H1 (cell line): Measurements from ENCODE around the gene AIMP1. TPM values are rescaled to one million over a fixed set of nuclear protein-coding genes. Genes with fewer than 3 reads are reported as not detected.

Source experiments
- CTCF ChIA-PET: fragments of 300-600 bp; sonication (Branson Sonifier 250); formaldehyde crosslinking; loops from one replicate; lab custom pipeline; 2021; ENCODE audit not compliant: partially characterized antibody; lab: Charles Lee
- POLR2A ChIA-PET: fragments of 300-600 bp; sonication (Branson Sonifier 250); formaldehyde crosslinking; loops from one replicate; lab custom pipeline; 2021; ENCODE audit warnings: inconsistent platforms; ENCODE audit not compliant: partially characterized antibody; lab: Charles Lee
- DNase-seq, 2 experiments: peaks; one replicate each; pipeline versions ENCODE4 v3.0.0 to v3.0.0-alpha.2; 2010 to 2022; ENCODE audit warnings: low spot score in 2 of 2, low read depth in 1 of 2, mixed read lengths in 1 of 2
- FAIRE-seq: peaks from 2 replicates; lab custom pipeline; 2011; peaks lifted over from hg19 to GRCh38; lab: Jason Lieb, UNC
- H2AFZ ChIP-seq: 2 replicates; pipeline ENCODE4 v1.8.1; 2012; ENCODE audit warnings: low read length, inconsistent platforms
- H2AK5ac ChIP-seq: 2 replicates; pipeline ENCODE4 v1.6.1; 2013; ENCODE audit warnings: low read depth, low read length
- H2BK120ac ChIP-seq: replicated peaks from 2 replicates; pipeline ENCODE3; 2013; ENCODE audit warnings: low read depth, low read length, inconsistent platforms
- H2BK12ac ChIP-seq: 2 replicates; pipeline ENCODE4 v1.6.1; 2013; ENCODE audit warnings: low read depth, low read length
- H2BK15ac ChIP-seq: 2 replicates; pipeline ENCODE4 v1.6.1; 2013; ENCODE audit warnings: low read length
- H2BK20ac ChIP-seq: 2 replicates; pipeline ENCODE4 v1.6.1; 2013; ENCODE audit warnings: low read length
- H2BK5ac ChIP-seq: 2 replicates; pipeline ENCODE4 v1.6.1; 2013; ENCODE audit warnings: low read depth, low read length
- H3K14ac ChIP-seq: 2 replicates; pipeline ENCODE4 v1.6.1; 2013; ENCODE audit warnings: inconsistent platforms; ENCODE audit not compliant: insufficient read length
- H3K18ac ChIP-seq: 2 replicates; pipeline ENCODE4 v1.6.1; 2013; ENCODE audit warnings: low read length; ENCODE audit errors: extremely low read depth
- H3K23ac ChIP-seq: 2 replicates; pipeline ENCODE4 v1.6.1; 2013; ENCODE audit warnings: inconsistent platforms; ENCODE audit not compliant: insufficient read length
- H3K23me2 ChIP-seq: 2 replicates; pipeline ENCODE4 v1.6.1; 2013; ENCODE audit warnings: low read depth, low read length
- H3K27ac ChIP-seq: 2 replicates; pipeline ENCODE4 v1.6.1; 2011; ENCODE audit warnings: low read depth, low read length, inconsistent platforms
- H3K27me3 ChIP-seq, 4 experiments: replicated peaks in 1 of 4; 1 replicate in 1 of 4; 2 replicates in 3 of 4; pipeline versions ENCODE4 v1.6.1 to v1.8.1; 2011 to 2013; ENCODE audit warnings: low read length in 3 of 4, mild to moderate bottlenecking in 3 of 4, inconsistent platforms in 2 of 4, mixed read lengths in 2 of 4, moderate library complexity in 1 of 4; ENCODE audit not compliant: control insufficient read depth in 3 of 4, insufficient read depth in 3 of 4; ENCODE audit errors: extremely low read depth in 1 of 4
- H3K36me3 ChIP-seq, 4 experiments: 2 replicates each; pipeline versions ENCODE4 v1.6.1 to v1.8.1; 2011 to 2013; ENCODE audit warnings: mild to moderate bottlenecking in 4 of 4, low read length in 3 of 4, moderate library complexity in 2 of 4, control low read depth in 1 of 4, inconsistent platforms in 1 of 4; ENCODE audit not compliant: insufficient read depth in 4 of 4, control insufficient read depth in 2 of 4
- H3K4ac ChIP-seq: replicated peaks from 2 replicates; pipeline ENCODE3; 2013; ENCODE audit warnings: low read length, low read depth, mixed read lengths, inconsistent platforms; ENCODE audit not compliant: insufficient read length
- H3K4me1 ChIP-seq, 4 experiments: replicated peaks in 1 of 4; 1 replicate in 1 of 4; 2 replicates in 3 of 4; pipeline versions ENCODE4 v1.6.1 to v1.8.1; 2011 to 2013; ENCODE audit warnings: low read length in 3 of 4, inconsistent platforms in 2 of 4, mixed read lengths in 1 of 4; ENCODE audit not compliant: insufficient read depth in 4 of 4, control insufficient read depth in 3 of 4
- H3K4me2 ChIP-seq, 2 experiments: 2 replicates each; pipeline versions ENCODE4 v1.6.1 to v1.8.1; 2011 to 2013; ENCODE audit warnings: low read depth in 2 of 2, low read length in 2 of 2, control low read depth in 1 of 2, inconsistent platforms in 1 of 2, mild to moderate bottlenecking in 1 of 2; ENCODE audit not compliant: insufficient read depth in 1 of 2
- H3K4me3 ChIP-seq, 4 experiments: fragments of 200-600, 300-600 bp in 1 of 4; sonication (generic), shearing (Covaris generic), sonication (Bioruptor Twin) in 1 of 4; 2 replicates each; pipeline versions ENCODE4 v1.5.1 to v1.8.1; 2011 to 2016; ENCODE audit warnings: low read length in 4 of 4, low read depth in 3 of 4, control low read depth in 2 of 4, inconsistent platforms in 2 of 4, mild to moderate bottlenecking in 2 of 4, mixed read lengths in 1 of 4, moderate library complexity in 1 of 4; ENCODE audit not compliant: insufficient read depth in 2 of 4; ENCODE audit errors: extremely low read depth in 1 of 4
- H3K56ac ChIP-seq: replicated peaks from 2 replicates; pipeline ENCODE3; 2013; ENCODE audit warnings: low read depth, mild to moderate bottlenecking, mixed read lengths, low read length, inconsistent platforms; ENCODE audit not compliant: insufficient read length
- H3K79me1 ChIP-seq: 2 replicates; pipeline ENCODE4 v1.6.1; 2013; ENCODE audit warnings: low read depth, low read length, control low read depth
- H3K79me2 ChIP-seq, 2 experiments: 2 replicates each; pipeline versions ENCODE4 v1.6.1 to v1.8.1; 2012 to 2013; ENCODE audit warnings: low read length in 2 of 2, mild to moderate bottlenecking in 2 of 2, inconsistent platforms in 1 of 2; ENCODE audit not compliant: insufficient read depth in 2 of 2, control insufficient read depth in 1 of 2
- H3K9ac ChIP-seq, 4 experiments: replicated peaks in 1 of 4; 1 replicate in 1 of 4; 2 replicates in 3 of 4; pipeline versions ENCODE4 v1.6.1 to v1.8.1; 2011 to 2013; ENCODE audit warnings: low read depth in 3 of 4, low read length in 3 of 4, control low read depth in 2 of 4, mild to moderate bottlenecking in 2 of 4, moderate library complexity in 2 of 4, inconsistent platforms in 1 of 4; ENCODE audit errors: extremely low read depth in 1 of 4
- H3K9me3 ChIP-seq, 2 experiments: 2 replicates each; pipeline versions ENCODE4 v1.6.1 to v1.8.1; 2012 to 2013; ENCODE audit warnings: mild to moderate bottlenecking in 2 of 2, moderate library complexity in 2 of 2, control low read depth in 1 of 2, inconsistent platforms in 1 of 2, low read depth in 1 of 2, low read length in 1 of 2, mixed read lengths in 1 of 2; ENCODE audit not compliant: insufficient read depth in 2 of 2
- H4K20me1 ChIP-seq, 2 experiments: replicated peaks in 1 of 2; 2 replicates each; pipeline versions ENCODE3 to v1.8.1; 2011 to 2013; ENCODE audit warnings: inconsistent platforms in 2 of 2, low read length in 2 of 2, mild to moderate bottlenecking in 1 of 2; ENCODE audit not compliant: insufficient read depth in 2 of 2, control insufficient read depth in 1 of 2
- H4K5ac ChIP-seq: 2 replicates; pipeline ENCODE4 v1.6.1; 2013; ENCODE audit warnings: low read length, low read depth, mixed read lengths, inconsistent platforms; ENCODE audit not compliant: insufficient read length
- H4K8ac ChIP-seq: 2 replicates; pipeline ENCODE4 v1.8.0; 2013; ENCODE audit warnings: mild to moderate bottlenecking, moderate library complexity, low read length, inconsistent platforms; ENCODE audit not compliant: insufficient read depth; ENCODE audit errors: extremely low read depth
- H4K91ac ChIP-seq: replicated peaks from 2 replicates; pipeline ENCODE3; 2013; ENCODE audit warnings: low read length, mixed read lengths, inconsistent platforms; ENCODE audit not compliant: insufficient read length
- CBX5 ChIP-seq: fragments of 300-800, 300-1000 bp; sonication (generic); IDR thresholded peaks from 2 replicates; pipeline ENCODE4 v1.7.1; 2016; ENCODE audit warnings: antibody characterized with exemption, low read length, low read depth
- HDAC2 ChIP-seq, 2 experiments: fragments of 300-600 bp in 1 of 2; sonication (generic) in 1 of 2; IDR thresholded peaks; 2 replicates each; pipeline ENCODE4 v1.6.1; 2011 to 2012; ENCODE audit warnings: low read depth in 2 of 2, low read length in 2 of 2, mild to moderate bottlenecking in 2 of 2, moderate library complexity in 2 of 2, borderline replicate concordance in 1 of 2, inconsistent platforms in 1 of 2
- PHF8 ChIP-seq: fragments of 200-600 bp; sonication (generic); conservative IDR thresholded peaks from 2 replicates; pipeline ENCODE4 v1.7.1; 2012; ENCODE audit warnings: low read depth, mild to moderate bottlenecking, inconsistent platforms, low read length, moderate library complexity
- POLR2AphosphoS5 ChIP-seq: IDR thresholded peaks from 2 replicates; pipeline ENCODE4 v1.6.1; 2011; ENCODE audit warnings: low read depth, low read length
- POU5F1 ChIP-seq: IDR thresholded peaks from 2 replicates; pipeline ENCODE4 v1.6.1; 2011; ENCODE audit warnings: low read depth, mild to moderate bottlenecking, low read length, moderate library complexity
- RFX5 ChIP-seq: IDR thresholded peaks from 2 replicates; pipeline ENCODE4 v1.6.1; 2011; ENCODE audit warnings: low read depth, low read length, improper control_type of control experiment, borderline replicate concordance
- SAP30 ChIP-seq: fragments of 300-600 bp; sonication (generic); IDR thresholded peaks from 2 replicates; pipeline ENCODE4 v1.7.1; 2012; ENCODE audit warnings: low read length, moderate library complexity, mild to moderate bottlenecking, inconsistent platforms; ENCODE audit not compliant: insufficient read depth, insufficient replicate concordance
- SP1 ChIP-seq: IDR thresholded peaks from 2 replicates; pipeline ENCODE4 v1.6.1; 2011; ENCODE audit warnings: low read depth, low read length
- TCF12 ChIP-seq: IDR thresholded peaks from 2 replicates; pipeline ENCODE4 v1.6.1; 2011; ENCODE audit warnings: low read depth, mild to moderate bottlenecking, low read length
- WGBS, 2 experiments: shearing (Covaris generic) in 1 of 2; methylation state at CpG; one replicate each; pipeline versions ENCODE4 v1.1.6 to v1.1.7; 2013 to 2015; ENCODE audit warnings: low lambda C conversion rate in 2 of 2, mixed read lengths in 2 of 2, inconsistent platforms in 1 of 2, low coverage in 1 of 2, missing lambda C conversion rate in 1 of 2; ENCODE audit not compliant: insufficient replicate concordance in 2 of 2, insufficient coverage in 1 of 2, insufficient read length in 1 of 2; ENCODE audit errors: extremely low coverage in 1 of 2, missing lambda C conversion rate in 1 of 2; 5-methylcytosine and 5-hydroxymethylcytosine counted together
- polyA plus RNA-seq, 7 experiments: library from polyadenylated mRNA; depleted of rRNA in 3 of 7; stranded (reverse) in 5 of 7; unstranded in 2 of 7; fragments of >200 nt in 5 of 7; fragments of 200-250 nt in 2 of 7; gene quantifications; 1 replicate in 5 of 7; 2 replicates in 1 of 7; 4 replicates in 1 of 7; pipeline versions ENCODE4 v1.2.1 to v1.2.3, GENCODE V29; 2011 to 2013; ENCODE audit warnings: missing spikeins in 2 of 7, mixed read lengths in 2 of 7
- total RNA-seq: library from RNA; stranded (reverse); fragmentation: NEBNext Ultra II Directional; extraction: Animal tissue kit (Norgen Biotek cat#: 25700); gene quantifications from 2 replicates; pipeline ENCODE4 v1.2.1, GENCODE V29; 2021
- TF ChIP-seq, protein P1 (sequence below): IDR thresholded peaks from 2 replicates; pipeline ENCODE4 v1.6.1; 2011; ENCODE audit warnings: low read depth, mild to moderate bottlenecking, low read length; ENCODE audit not compliant: insufficient read depth

AIMP1 gene
- total and polyA plus RNA-seq, 2 of the 8 experiments (the other 6 are each of a cell fraction or from before 2014, with no cell fraction given) = 7.9 to 54.6 TPM

DNA sequence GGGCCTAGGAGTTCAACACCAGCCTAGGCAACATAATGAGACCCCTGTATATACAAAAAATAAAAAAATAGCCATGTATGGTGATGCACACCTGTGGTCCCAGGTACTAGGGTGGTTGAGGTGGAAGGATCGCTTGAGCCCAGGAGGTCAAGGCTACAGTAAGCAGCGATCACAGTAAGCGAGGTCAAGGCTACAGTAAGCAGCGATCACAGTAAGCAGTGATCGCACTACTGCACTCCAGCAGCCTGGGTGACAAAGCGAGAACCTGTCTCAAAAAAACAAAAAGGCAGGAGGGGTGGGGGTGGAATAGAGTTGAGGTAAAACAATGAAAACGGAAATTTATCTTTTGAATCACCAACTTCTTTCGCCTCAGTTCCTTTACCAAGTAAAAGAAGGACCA, 29.7 kb upstream of the AIMP1 start:
- no peaks in the 10 kb centered on the region for H3K79me2 ChIP-seq
- no peak overlapping the region for H4K91ac ChIP-seq
- no peak overlapping the region for H2AK5ac ChIP-seq
- H3K23me2 ChIP-seq = no peaks in the 10 kb centered on the region
- POLR2A ChIA-PET = no interaction called here
- H2BK12ac ChIP-seq = no peak overlapping the region
- no peak overlapping the region for H3K4ac ChIP-seq
- peaks cover 0 to 8% (median 1%) of the 10 kb centered on the region in 4 experiments; a peak in 2 of 7 replicates for H3K4me1 ChIP-seq
- no peak for TF ChIP-seq RFX5
- no peak for TF ChIP-seq CBX5
- no peak for TF ChIP-seq SAP30
- TF ChIP-seq SP1 = no peak
- no peak for TF ChIP-seq POLR2AphosphoS5
- no peak for TF ChIP-seq HDAC2 (IDR thresholded peaks at IDR 0.05; ENCODE audit: borderline replicate concordance in 1 of 2, low read depth in 2 of 2, low read length in 2 of 2)
- TF ChIP-seq PHF8 = no peak
- TF ChIP-seq, protein P1, sequence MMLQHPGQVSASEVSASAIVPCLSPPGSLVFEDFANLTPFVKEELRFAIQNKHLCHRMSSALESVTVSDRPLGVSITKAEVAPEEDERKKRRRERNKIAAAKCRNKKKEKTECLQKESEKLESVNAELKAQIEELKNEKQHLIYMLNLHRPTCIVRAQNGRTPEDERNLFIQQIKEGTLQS = no peak
- no peak for TF ChIP-seq TCF12
- TF ChIP-seq POU5F1 = no peak
- H3K4me2 ChIP-seq = no peak overlapping the region
- H3K27me3 ChIP-seq = peaks cover 0 to 1% (median 0%) of the 10 kb centered on the region in 4 experiments; a peak in 1 of 7 replicates
- no peak overlapping the region for H2BK15ac ChIP-seq
- DNase-seq (no peak), FAIRE-seq (no peak)
- peaks cover 0 to 3% (median 0%) of the 10 kb centered on the region in 4 experiments; a peak in 2 of 8 replicates for H3K36me3 ChIP-seq
- no peak overlapping the region for H4K8ac ChIP-seq
- no peak overlapping the region for H2AFZ ChIP-seq
- H3K79me1 ChIP-seq = no peaks in the 10 kb centered on the region
- H3K23ac ChIP-seq = no peak overlapping the region
- no peak overlapping the region for H4K5ac ChIP-seq
- 89% methylated on average over 8 of the region's 8 CpGs; no CpG with 5 or more reads in 1 of the 2 experiments for WGBS, 2 experiments
- no peak overlapping the region for H3K9ac ChIP-seq
- no peak overlapping the region for H3K56ac ChIP-seq
- H2BK120ac ChIP-seq = no peak overlapping the region
- no peaks in the 10 kb centered on the region for H4K20me1 ChIP-seq
- H2BK5ac ChIP-seq = 0 out of 2 replicates have a peak overlapping the region, but pooled peaks have one; percentile 19
- no peak overlapping the region for H3K14ac ChIP-seq
- no peak overlapping the region for H3K4me3 ChIP-seq
- CTCF ChIA-PET = interaction anchor here (1.8 kb wide), 1 partner anchor 20 kb away, joined by 4 read pairs; no protein-coding TSS in a partner anchor
- H3K18ac ChIP-seq = no peak overlapping the region
- no peak overlapping the region for H2BK20ac ChIP-seq
- no peak overlapping the region for H3K27ac ChIP-seq
- H3K9me3 ChIP-seq = no peaks in the 10 kb centered on the region
